ENCODE data around the gene AMER1.
"Not testable (repeated sequence)": the region's sequence is repeated elsewhere in the genome, so short reads cannot be mapped to it uniquely, and the experiment has no call there.

Gene AMER1

DNA sequence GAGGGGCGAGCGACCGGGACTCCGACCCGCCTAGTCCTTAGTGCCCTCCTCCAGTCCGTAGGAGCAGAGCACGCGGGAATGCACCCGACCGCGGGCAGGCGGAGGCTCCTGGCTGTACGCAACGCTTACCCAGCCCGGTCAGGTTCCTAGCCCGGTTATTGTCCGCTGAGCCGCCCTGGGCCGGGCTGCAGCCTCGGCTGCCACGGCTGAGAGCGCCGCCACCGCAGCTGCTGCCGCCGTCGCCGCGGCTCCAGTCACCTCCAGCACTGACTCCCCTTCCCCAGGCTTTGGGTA lies at the start of gene AMER1:
Gene AMER1, minus strand, starts transcription at position 268 of the 294 bp plus-strand sequence. CDS start 12,422 bp downstream, outside the sequence.
- no peak for DNase-seq

DNA sequence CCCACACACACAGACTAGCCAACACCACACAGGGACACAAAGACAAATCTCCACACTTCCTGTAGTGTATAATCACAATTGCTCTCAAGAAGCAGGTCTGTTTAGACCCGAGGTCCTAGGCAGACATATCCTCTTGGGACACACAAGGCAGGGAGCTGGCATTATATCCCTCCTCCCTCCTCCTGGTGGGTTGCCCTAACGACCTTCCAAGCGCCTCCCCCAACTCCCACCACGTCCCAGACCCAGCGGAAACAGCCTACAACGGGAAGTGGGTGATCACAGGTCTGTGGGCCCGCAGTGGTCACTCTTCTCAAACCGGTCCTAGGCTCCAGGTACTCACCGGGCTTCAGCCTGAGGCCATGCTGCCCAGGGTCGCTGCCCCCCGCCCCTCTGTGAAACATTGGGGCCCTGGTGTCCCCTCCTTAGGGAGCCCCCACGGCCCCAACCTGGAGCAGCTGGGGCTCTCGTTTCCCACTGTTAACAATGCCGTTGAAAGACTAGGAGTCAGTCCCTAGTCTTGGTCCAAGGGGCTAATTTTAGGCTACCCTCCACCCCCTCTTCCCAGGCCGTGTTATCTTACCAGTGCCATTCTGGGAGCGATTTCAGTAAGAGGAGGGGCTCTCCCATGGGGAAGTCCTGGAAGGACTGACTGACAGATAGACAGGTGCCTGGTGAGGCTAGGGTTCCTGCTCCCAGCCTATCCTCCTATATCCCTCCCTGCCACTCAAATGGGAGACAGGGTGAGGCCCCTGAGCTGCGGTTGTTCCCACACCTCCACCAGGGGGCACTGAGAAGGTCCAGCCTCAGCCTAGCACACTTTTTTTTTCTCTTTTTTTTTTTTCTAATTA lies 24.8 kb upstream of the AMER1 start, which contains the start of gene ASB12:
Gene ASB12, minus strand, starts transcription at position 485 of the 848 bp plus-strand sequence. CDS start 4,957 bp downstream, outside the sequence.
- DNase-seq, result no peak

DNA sequence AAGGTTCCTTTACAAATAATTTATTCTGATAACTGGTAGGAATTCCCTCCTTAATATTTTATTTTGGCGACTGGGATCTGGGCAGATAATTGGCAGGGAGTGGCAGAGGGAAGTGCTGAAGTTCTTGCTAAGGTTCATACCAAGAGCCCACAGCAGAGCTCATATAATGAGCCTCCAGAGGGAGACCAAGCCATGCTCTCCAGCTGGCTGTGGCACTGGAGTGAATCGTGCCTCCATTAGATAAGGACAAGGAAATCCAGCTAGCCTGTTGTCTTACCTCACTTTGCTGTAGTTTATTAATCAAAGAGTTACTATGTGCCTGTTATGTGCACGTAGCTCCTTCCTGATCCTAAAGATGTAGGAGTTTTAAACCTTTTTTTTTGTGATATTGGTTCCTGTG lies 23.6 kb upstream of the AMER1 start:
- no peak for DNase-seq

DNA sequence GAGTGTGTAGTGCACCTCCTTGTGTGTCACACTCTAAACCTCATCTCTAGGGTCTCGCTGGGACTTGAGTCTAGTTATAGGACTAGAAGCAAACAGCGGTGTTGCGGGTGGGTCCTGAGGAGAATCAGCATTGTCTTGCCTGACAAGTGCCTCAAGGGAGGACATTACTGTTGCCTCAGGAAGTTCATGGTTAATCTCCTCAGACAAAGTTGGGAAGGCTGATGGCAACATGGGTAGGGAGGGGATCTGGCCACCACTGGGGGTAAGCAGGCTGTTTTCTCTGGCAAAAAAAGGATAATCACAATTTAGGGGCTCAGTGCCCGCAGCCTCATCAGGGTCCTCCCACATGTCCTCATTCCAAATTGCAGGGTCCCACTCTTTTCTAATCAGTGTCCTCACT lies 12.5 kb upstream of the AMER1 start:
- DNase-seq, result no peak

DNA sequence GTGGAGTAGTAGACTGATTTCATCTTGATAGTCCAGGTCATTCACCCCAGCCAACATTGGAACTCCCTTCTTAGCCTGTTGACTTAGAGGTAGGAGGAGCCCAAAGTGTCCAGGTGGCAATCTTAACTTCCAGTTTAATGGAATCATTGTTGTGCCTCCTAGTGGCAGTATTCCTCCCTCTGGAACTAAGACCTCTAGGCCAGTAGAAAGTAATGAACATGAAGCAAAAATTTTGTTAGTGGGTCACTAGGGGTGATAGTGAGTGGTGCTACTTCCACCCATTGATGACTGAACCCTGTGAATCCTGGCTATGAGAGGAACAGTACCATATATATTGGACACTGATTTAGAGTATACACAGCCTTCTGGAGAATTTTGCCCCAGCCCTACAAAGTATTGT lies 8.5 kb upstream of the AMER1 start:
- DNase-seq, result not testable (repeated sequence)

DNA sequence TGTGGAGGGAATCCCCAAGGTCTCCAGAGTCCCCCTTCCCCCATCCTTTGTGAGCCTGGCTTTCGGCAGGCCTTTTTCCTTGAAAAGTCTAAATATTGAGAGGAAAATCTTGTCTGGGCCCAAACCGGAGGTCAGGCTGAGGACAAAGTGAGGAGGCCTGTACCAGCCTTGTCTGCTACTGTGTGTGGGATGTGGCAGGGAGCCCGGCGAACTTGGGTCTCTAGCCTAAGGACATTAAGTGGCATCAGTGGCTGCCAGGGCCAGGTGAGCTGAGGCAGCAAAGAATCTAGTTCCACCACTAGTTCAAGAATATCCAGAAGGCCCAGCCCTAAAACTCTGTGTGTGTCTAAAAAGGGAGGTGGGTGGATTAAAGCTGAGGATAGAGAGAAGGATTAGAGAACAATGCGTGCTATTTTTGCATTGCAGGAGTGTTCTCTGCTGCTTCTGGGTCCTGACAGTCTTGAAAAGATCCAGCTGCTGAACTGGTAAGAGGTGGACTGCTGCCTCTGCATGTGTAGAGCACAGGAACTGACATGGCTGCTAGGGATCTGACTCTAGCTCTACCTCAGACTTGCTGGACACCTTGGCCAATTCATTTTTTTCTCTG lies 1.2 kb upstream of the AMER1 start:
- DNase-seq, result peak; percentile 0

DNA sequence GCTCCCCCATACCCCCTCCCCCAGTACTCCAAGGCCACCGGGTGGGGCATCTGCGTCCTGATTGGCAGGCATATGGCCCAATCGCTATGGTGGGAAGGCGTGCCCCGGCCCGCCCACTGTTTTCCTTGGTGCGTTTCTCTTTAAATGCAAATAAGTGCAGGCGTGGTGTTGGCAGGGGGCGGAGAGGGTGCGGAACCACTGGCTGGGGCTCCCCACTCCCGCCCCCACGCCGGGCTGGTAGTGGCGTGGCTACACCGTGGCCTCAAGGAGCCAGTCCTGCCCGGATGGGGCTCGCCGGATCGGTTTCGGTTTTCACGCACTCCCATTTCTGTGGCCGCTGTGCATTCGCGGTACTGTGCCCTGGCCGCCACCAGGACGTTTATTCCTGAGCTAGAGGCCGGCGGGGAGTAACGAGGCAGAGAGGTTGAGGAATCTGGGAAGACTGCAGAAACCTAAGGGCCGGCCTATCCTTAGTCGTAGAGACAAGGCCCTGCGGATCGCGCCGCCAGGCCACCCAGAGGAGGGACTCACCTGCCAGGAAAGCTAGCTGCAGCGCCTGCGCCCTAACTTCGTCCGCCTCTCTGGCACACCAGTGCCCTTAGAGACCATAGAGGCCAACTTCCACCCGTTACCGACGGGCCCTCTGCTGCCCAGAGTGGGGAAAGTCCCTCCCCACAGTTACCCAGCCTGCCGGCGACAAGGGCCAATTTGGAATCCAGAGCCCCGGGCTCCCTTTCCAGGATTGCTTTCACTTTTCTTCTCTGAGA lies 410 bp upstream of the AMER1 start:
- DNase-seq, result peak; percentile 93

DNA sequence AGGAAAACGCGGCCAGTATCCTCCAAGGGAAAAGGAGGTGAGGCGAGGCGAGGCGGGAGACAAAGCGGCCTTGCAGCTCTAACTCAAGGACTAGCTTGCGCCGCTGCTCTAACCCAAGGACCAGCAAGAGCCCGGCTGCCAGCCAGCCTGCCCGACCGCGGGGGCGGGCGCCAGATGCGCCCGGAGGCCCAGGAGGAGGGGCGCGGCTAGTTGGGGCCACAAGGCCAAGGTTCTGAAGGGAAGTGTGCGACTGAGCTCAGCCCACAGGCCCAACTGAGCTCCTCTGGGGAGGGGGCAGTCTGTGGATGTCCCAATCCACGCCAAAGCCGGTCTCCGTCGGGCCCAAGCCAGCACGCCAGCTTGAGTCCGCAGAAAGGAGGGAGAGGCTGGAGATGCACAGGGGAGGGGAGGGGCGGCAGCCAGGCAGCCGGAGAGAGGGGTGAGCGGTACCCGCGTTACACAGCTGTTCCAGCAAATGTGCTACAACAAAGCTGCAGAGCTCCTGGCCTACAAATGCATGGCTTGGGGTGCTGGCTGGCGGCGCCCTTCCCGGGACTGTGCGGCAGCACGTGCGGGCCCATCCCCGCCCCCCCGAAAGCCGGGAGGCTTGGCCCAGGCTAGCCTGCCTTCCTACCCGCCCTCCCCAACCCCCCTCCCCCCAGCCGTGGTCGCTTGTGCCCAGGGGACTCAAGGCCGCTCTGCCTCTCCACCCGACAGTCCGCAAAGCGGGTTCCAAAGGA lies 637 bp downstream of the AMER1 start:
- DNase-seq, result no peak

DNA sequence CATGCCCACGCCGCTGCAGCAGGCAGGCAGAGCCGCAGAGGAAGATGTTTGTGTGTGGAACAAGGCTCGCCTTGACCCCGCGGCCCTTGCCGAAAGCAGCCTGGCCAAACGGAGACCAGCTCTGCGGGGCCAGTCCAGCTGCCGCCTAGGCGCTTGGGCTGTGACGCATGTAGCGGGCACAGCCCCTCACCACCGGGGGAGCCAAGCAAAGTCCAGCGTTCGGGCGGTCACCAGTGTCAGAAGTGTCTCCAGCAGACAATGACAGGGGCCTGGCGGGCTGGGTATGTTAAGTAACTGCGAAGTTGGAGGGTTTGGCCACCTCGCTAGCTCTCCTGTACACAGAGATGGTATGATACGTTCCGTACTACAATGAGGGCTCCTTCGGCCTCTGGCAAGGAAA lies 1.3 kb downstream of the AMER1 start:
- no peak for DNase-seq

DNA sequence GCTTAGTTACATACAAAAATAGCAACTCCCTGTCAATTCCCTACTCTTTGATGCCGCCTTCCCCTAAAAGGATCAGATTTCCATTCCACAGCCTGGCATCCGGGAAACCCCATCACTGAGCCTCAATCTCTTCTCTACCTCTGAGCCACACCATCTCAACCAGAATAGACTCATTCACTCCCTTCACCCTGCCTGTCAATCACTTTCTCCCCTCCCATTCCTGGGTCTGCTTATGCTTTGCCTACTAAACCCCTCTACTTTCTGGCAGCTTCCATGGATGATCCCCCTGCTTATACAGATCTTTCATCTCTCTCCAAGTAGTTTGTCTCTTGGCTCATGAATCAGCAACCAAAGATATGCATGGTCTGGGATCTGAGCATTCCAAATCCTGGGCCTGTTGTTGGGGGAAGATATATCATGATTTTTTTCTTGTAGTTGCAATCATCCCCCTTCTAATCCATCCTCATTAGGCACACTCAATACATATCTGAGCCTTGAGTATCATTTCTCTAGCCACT lies 2.6 kb downstream of the AMER1 start:
- DNase-seq, result no peak

DNA sequence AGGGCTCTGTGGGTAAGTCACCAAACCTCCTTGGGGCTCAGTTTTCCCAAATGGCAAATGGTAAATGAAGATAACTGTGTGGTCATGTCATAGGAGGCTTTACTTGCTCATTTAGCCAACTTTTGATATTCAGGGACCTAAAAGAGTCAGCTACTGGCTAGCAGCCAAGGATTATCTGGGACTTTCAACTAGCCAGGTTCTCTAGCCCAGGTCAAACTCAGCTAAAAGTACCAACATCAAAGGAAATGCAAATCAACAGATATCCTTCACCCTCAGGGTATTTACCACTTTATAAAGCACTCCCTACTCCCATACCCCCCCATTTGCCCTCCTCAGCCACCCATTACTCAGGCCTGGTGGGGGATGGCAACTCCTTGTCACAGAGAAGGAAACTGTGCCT lies 7.5 kb downstream of the AMER1 start:
- DNase-seq, result no peak

DNA sequence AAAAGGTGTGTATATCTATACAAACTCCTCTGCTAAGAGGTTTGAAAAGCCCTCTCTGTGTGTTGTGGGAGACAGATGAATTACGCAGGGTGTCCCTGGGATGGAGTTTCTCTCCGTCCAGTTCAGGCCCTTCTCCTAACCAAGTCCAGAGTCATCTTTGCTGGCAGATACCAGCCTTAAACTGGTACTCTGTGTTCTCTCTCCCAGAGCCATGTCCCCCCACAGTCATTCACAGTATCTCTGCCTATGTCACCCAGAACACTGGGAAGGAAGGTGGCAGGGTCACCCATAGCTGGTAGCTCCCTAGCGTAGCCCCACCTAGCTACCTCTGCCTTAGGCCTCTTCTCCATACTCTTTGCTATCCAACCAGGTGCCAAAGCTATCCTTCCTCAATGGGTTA lies 8.9 kb downstream of the AMER1 start:
- DNase-seq, result no peak

DNA sequence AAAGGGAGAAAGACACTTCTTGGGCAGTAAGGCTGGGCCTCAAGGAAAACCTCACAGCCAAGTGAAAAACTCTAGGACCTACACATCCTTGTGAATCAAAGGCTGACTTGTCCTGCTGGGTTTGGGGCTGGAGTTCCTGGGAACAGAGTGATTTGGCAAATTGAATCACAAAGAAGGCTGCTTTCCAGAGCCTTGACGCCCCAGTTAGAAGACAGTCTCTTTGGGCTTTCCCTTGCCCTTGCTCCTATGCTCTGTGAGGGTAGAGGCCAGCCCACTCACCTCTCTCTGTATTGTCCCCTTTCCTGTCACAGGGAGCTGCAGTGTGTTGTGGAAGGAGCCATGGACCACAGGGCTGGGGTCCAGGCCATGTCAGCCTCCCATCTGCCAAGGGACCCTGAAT lies 9.6 kb downstream of the AMER1 start:
- DNase-seq, result no peak

DNA sequence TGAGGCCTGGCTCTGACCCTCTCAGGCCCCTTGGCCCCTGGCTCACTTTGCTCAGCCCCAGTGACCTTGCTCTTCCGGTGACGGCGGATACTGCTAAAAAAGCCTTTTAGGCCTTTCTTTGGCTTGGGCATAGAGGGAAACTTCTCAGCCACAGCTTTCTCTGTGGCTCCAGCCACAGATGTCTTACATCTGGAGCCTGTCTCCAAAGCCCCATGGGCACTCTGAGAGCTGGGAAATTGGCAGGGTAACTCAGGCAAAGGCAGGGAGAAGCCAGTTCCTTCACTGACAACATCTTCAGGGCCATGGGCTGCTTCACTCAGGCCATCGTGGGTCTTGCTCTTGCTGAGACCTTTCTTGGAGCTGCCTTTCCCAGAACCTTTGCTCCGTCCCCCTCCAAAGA lies 12.8 kb downstream of the AMER1 start:
- DNase-seq, result no peak

DNA sequence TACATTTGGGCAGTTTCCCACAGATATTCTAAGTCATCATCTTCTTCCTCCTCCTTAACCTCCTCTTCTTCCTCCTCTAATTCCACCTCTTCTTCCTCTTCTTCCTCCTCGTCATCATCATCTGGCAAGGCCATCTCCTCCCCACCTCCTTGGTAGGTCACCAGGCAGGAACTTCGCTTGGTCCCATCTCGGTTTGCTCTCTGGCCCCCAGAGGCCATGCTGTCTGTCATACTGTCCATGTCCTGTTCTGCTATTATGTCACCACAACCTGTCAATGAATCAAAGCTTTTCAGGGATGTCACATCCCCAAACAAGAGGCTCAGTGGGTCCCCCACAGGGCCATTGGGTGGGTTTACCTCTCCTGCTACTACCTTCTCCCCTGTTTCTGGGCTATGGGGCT lies 13.5 kb downstream of the AMER1 start:
- no peak for DNase-seq

DNA sequence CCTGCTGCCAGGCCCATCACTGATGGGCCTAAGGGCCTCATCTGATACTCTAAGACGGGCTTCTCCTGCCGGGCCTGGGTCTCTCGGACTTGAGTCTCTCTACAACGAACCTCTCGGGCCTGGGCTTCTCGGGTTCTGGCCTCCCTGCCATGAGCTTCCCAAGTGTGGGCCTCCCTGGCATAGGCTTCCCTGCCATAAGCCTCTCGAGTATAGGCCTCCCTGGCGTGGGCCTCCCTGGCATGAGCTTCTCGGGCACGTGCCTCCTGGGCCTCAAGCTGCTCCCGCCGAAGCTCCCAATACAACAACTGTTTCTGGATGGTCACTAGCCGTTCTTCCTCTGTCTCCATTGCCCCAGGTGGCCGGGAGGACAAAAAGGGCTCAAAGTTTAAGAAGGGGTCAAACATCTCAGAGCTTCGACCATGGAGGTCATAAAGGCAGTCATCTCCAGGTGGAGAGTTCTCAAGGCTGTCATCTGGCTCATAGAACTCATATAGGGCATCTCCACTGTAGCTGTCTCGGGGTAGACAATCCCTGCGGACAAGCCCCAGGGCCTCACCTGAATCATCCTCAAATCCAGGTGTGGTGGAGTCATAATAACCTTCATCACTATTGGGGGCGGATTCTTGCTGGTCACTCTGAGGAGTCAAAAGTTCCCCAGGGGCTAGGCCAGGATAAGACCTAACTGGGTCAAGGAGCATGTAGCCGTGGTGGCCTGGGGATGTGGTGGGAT lies 14.1 kb downstream of the AMER1 start:
- no peak for DNase-seq

DNA sequence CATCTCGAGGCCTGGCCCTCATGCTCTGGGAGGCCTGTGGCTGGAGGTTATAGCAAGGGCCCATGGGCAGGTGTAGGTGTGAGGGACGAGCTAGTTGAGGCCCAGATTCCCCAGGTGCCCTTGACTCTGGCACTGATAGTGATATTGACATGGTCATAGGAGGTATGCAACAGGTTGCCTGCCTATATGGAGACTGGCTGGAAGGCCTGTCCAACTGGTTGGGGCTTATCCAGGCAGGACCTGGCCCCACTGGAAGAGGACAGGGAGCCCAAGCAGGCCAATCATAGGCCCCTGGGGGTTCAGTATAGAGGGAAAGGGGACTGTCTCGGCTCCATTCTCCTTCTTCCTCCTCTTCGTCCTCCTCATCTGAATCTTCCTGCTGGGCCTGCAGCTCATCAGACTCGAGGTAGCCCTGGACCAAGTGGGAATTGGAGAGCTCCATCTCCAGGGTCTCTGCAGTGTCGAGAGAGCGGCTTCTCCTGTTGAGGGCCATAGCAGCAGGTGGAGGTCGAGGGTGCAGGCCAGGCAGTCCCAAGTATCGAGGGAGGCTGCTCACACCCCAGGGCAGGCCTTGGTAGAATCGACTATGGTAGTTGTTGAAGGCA lies 15.3 kb downstream of the AMER1 start:
- DNase-seq, result no peak

DNA sequence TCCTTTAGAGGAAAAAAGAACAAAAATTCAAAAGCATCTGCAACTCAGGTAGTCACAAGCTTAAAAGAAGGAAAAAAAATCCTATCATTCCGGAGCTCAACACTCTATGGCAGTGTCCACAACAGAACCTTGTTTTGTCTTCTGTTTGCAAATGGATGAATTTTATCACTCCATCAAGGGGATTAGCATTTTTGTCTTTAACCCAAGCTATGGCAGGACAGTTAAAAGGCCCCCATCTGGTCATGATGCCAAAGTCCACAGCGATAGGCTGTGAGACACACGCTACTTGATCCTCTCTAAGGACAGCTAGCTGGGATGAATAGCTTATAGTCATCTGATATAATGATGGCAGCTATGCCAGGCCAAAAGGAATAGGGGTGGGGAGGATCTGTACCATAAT lies 16.6 kb downstream of the AMER1 start:
- no peak for DNase-seq

DNA sequence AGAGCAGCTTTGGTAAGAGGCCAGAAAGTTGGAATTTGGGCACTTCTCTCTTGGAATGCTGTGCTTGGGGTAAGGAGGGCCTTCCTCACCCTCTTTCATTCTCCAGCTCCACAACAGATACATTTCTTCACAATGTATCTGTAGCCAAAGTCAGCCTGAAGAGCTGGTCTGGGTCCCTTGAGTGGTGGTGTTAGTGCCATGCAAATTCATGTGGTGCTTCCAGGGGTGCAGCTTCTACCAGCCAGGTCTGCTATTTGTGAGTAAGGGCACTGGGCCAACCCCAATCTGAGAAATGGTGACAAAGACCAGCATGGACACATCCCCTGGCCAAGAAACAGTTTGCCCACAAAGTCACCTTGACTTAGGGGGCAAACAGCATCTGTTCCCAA lies 17.8 kb downstream of the AMER1 start:
- DNase-seq, result no peak

DNA sequence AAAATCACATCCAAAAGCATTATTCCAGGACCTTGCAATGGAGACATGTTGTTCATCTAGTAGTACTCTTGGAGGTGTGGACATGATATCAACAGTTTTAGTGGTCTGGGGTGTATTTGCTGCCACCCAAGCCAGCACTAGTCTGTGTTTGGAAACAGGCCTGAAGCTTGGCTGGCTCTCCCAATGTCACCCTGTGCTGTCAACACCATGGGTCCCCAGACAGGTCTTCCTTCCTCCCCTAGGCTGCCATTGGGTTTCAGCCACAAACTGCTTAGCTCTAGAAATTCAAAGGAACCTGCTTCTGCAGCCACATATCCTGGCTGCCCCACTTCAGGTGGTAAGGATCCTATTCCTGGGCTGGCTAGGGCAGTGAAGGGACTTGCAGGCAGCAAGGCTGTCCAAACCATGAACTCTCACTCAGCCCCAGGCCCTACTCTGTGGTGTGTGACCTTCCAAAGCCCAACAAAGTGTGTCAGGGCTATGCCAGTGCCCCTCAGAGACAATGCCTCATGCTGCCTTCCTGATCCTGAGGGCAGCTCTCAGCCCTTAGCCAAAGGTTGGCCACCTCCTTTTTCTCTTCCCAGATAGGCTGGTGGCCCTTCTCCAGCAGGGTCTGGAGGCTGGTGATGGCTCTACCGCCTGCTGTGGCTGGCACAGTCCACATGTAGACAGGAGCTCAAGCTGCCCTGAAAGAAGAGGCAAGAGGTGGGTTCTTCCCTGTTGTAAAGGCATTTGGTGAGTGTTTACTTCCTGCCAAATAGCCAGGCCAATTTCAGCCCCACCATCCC lies 18.3 kb downstream of the AMER1 start:
- no peak for DNase-seq

DNA sequence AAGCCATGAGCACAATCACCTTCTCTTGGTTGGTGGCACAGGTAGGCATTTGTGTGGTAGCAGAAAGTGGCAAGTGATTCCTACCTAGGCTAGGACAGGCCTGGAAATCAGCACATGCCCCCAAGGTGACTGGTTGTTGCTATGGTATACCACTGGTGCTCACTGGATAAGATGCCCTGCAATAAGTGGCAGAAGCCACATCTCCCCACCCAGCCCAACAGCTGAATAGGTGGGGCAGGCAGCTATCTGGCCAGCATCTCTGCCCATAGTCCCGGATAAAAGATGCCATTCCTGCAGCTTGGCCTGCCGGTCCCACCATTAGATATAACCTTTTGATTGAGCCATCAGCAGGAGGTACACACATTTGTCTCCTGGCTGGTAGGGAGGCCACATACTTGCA lies 21.1 kb downstream of the AMER1 start:
- DNase-seq, result no peak
